K562 (cell line): Measurements from ENCODE around the gene ETV7. TPM values are rescaled to one million over a fixed set of nuclear protein-coding genes. Genes with fewer than 3 reads are reported as not detected.
A peak's percentile ranks its signal among the peaks of the same experiment; 100 is the strongest.

ENCODE experiments used
- ATAC-seq: fragments of 200-7000 bp; cut with Tn5 transposase; 3 replicates; pipeline ENCODE4 v1.9.1; 2020; ENCODE audit warnings: moderate library complexity
- BruUV-seq: library from RNA; stranded (reverse); fragments of 400-500 nt; replicated peaks from 2 replicates; lab custom pipeline; 2021; lab: Mats Ljungman, UMichigan
- CTCF ChIA-PET: fragments of 300-600 bp; formaldehyde crosslinking; extraction: SDS; loops from one replicate; lab custom pipeline; 2021; ENCODE audit warnings: low intra/inter-chr PET ratio; lab: Yijun Ruan, JAX
- POLR2A ChIA-PET: fragments of 300-600, 350-650 bp; sonication (Branson Sonifier 250); formaldehyde crosslinking; extraction: SDS; loops from one replicate; lab custom pipeline; 2021; ENCODE audit warnings: antibody characterized with exemption, inconsistent platforms; lab: Yijun Ruan, JAX
- DNase-seq, 4 experiments: peaks; one replicate each; pipeline versions ENCODE4 v3.0.0 to v3.0.0-alpha.2; 2011 to 2018; ENCODE audit warnings: low spot score in 3 of 4, mixed read lengths in 3 of 4; ENCODE audit errors: extremely low read depth in 1 of 4
- FAIRE-seq: peaks from 2 replicates; lab custom pipeline; 2011; peaks lifted over from hg19 to GRCh38; lab: Jason Lieb, UNC
- H2AFZ ChIP-seq: 2 replicates; pipeline ENCODE4 v1.6.0; 2011; ENCODE audit warnings: low read depth, low read length, control low read depth, inconsistent platforms
- H3K27ac ChIP-seq: fragments of 200-600 bp; 3 replicates; pipeline ENCODE4 v1.8.0; 2011; ENCODE audit warnings: low read depth, mild to moderate bottlenecking, control low read depth, inconsistent platforms, low read length, moderate library complexity, mixed read lengths; ENCODE audit errors: extremely low read depth
- H3K27me3 ChIP-seq, 2 experiments: fragments of 300-600 bp in 1 of 2; 2 replicates in 1 of 2; 3 replicates in 1 of 2; pipeline versions ENCODE4 v1.6.0 to v1.8.0; 2011; ENCODE audit warnings: inconsistent platforms in 2 of 2, low read length in 2 of 2, mild to moderate bottlenecking in 1 of 2, mixed read lengths in 1 of 2, moderate library complexity in 1 of 2; ENCODE audit not compliant: control insufficient read depth in 2 of 2, insufficient read depth in 2 of 2
- H3K36me3 ChIP-seq: fragments of 300-600 bp; 3 replicates; pipeline ENCODE4 v1.8.0; 2011; ENCODE audit warnings: mild to moderate bottlenecking, low read length, inconsistent platforms; ENCODE audit not compliant: control insufficient read depth, insufficient read depth
- H3K4me1 ChIP-seq, 2 experiments: fragments of 200-600 bp in 1 of 2; replicated peaks in 1 of 2; 2 replicates in 1 of 2; 3 replicates in 1 of 2; pipeline versions ENCODE4 v1.5.1 to v1.8.0; 2011; ENCODE audit warnings: inconsistent platforms in 2 of 2, low read length in 2 of 2, mild to moderate bottlenecking in 1 of 2, mixed read lengths in 1 of 2, moderate library complexity in 1 of 2; ENCODE audit not compliant: control insufficient read depth in 2 of 2, insufficient read depth in 2 of 2
- H3K4me2 ChIP-seq: 2 replicates; pipeline ENCODE4 v1.6.1; 2011; ENCODE audit warnings: low read length, control low read depth, inconsistent platforms, mixed read lengths; ENCODE audit not compliant: insufficient read depth
- H3K4me3 ChIP-seq: fragments of 200-600 bp; sonication (generic), shearing (Covaris generic); 2 replicates; pipeline ENCODE4 v1.5.1; 2016; ENCODE audit warnings: control low read depth, inconsistent platforms
- H3K79me2 ChIP-seq: fragments of 200-600 bp; 3 replicates; pipeline ENCODE4 v1.8.0; 2011; ENCODE audit warnings: low read length, inconsistent platforms; ENCODE audit not compliant: control insufficient read depth, insufficient read depth
- H3K9ac ChIP-seq, 2 experiments: 2 replicates each; pipeline versions ENCODE4 v1.6.0 to v1.6.1; 2011; ENCODE audit warnings: low read depth in 2 of 2, low read length in 2 of 2, control low read depth in 1 of 2, inconsistent platforms in 1 of 2, mild to moderate bottlenecking in 1 of 2, mixed read lengths in 1 of 2; ENCODE audit not compliant: insufficient read depth in 1 of 2
- H3K9me1 ChIP-seq: one replicate; pipeline ENCODE4 v1.6.0; 2011; ENCODE audit warnings: inconsistent platforms, mild to moderate bottlenecking, low read length, moderate library complexity; ENCODE audit not compliant: control insufficient read depth, insufficient read depth
- H3K9me3 ChIP-seq: replicated peaks from 2 replicates; pipeline ENCODE4 v1.5.1; 2011; ENCODE audit warnings: low read depth, low read length, inconsistent platforms; ENCODE audit not compliant: control insufficient read depth, insufficient read depth
- H4K20me1 ChIP-seq: replicated peaks from 2 replicates; pipeline ENCODE4 v1.6.1; 2011; ENCODE audit warnings: low read length, inconsistent platforms, mixed read lengths; ENCODE audit not compliant: control insufficient read depth, insufficient read depth
- BCOR ChIP-seq: fragments of 450-650 bp; IDR thresholded peaks from 2 replicates; pipeline ENCODE4 v1.6.1; 2016
- ZNF224 ChIP-seq: sonication (generic); formaldehyde crosslinking; IDR thresholded peaks from 2 replicates; pipeline ENCODE4 v1.8.0; 2022; ENCODE audit warnings: mild to moderate bottlenecking, missing genetic modification reagents
- whole genome bisulfite sequencing: fragments of 100-300 bp; shearing (Covaris generic); methylation state at CpG from one replicate; pipeline ENCODE4 v1.1.6; 2016; ENCODE audit warnings: low coverage, mixed read lengths; ENCODE audit not compliant: insufficient coverage; ENCODE audit errors: missing lambda C conversion rate; 5-methylcytosine and 5-hydroxymethylcytosine counted together
- in situ Hi-C: fragments of 300-500 bp; cut with MboI; formaldehyde crosslinking; loops from 4 replicates; pipeline ENCODE4 v1.15.0; 2018; ENCODE audit warnings: inconsistent platforms, mixed read lengths
- intact Hi-C: fragments of 100-400 bp; cut with micrococcal nuclease; formaldehyde crosslinking; loops from 2 replicates; pipeline ENCODE4 v1.14.2; 2022
- polyA plus RNA-seq, 8 experiments: library from polyadenylated mRNA; depleted of rRNA in 4 of 8; stranded (reverse) in 5 of 8; unstranded in 3 of 8; fragments of >200 nt; fragmentation: Nextera tagmentation in 2 of 8; fragmentation: Illumina TruSeq in 1 of 8; extraction: Ambion mirVana in 2 of 8; extraction: Trizol in 1 of 8; gene quantifications; 2 replicates each; pipeline versions ENCODE4 v1.2.1 to v1.2.3, GENCODE V29; 2011 to 2014; ENCODE audit warnings: inconsistent platforms in 1 of 8, missing spikeins in 1 of 8
- total RNA-seq, 7 experiments: library from RNA; depleted of rRNA in 6 of 7; stranded (reverse); fragments of >200 nt in 6 of 7; fragmentation: Illumina TruSeq in 2 of 7; extraction: Trizol in 2 of 7; gene quantifications; 2 replicates each; pipeline versions ENCODE4 v1.2.1 to v1.2.3, GENCODE V29; 2011 to 2021; ENCODE audit warnings: low replicate concordance in 1 of 7
- TF ChIP-seq, protein P1 (sequence below): sonication (generic); formaldehyde crosslinking; IDR thresholded peaks from 2 replicates; pipeline ENCODE4 v1.8.1; 2023; ENCODE audit warnings: mild to moderate bottlenecking, missing genetic modification reagents

The ETV7 gene
- total and polyA plus RNA-seq, 9 of the 15 experiments (the other 6 are each of a cell fraction or from before 2014, with no cell fraction given), result 0.07 to 0.22 (median 0.14) TPM; not detected in 3

DNA sequence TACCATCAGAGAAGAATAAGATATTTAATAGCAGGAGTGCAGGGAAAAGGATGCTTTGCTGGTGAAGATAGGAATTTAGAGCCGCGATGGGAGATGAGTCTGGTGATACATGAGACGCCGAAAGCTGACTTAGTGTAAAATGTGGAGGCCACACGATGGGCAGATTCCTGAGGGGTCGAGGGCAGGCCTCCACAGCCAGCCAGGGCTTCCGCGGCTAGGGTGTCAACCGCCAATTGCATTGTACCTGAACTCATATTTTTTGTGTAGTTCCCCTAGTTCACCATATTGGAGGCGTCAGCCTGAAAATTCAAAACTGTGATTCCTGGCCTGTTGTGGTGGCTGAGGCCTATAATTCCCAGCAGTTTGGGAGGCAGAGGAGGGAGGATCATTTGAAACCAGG is 8.5 kb downstream of the ETV7 start:
- CTCF ChIA-PET, result no interaction called here
- WGBS, result 24% methylated on average over 10 of the region's 10 CpGs

More for the DNA sequence above, 8.5 kb downstream of the ETV7 start:
- Histone ChIP-seq H3K9me1 (no peaks in the 10 kb centered on the region), H3K36me3 (no peaks in the 10 kb centered on the region), H3K4me3 (no peak overlapping the region), H3K4me1 (peaks cover 0 to 4% of the 10 kb centered on the region in 2 experiments; a peak in 2 of 5 replicates), H3K27me3 (peaks cover 48 to 75% of the 10 kb centered on the region in 2 experiments), H2AFZ (no peak overlapping the region), H4K20me1 (no peaks in the 10 kb centered on the region; the same call in 1 of the 2 replicates), H3K9me3 (no peaks in the 10 kb centered on the region), H3K9ac (no peak overlapping the region), H3K4me2 (no peak overlapping the region), H3K27ac (no peak overlapping the region), H3K79me2 (no peaks in the 10 kb centered on the region)
- TF ChIP-seq ZNF224 (CRISPR knock-in tag) (no peak), BCOR (no peak)
- TF ChIP-seq, protein P1, sequence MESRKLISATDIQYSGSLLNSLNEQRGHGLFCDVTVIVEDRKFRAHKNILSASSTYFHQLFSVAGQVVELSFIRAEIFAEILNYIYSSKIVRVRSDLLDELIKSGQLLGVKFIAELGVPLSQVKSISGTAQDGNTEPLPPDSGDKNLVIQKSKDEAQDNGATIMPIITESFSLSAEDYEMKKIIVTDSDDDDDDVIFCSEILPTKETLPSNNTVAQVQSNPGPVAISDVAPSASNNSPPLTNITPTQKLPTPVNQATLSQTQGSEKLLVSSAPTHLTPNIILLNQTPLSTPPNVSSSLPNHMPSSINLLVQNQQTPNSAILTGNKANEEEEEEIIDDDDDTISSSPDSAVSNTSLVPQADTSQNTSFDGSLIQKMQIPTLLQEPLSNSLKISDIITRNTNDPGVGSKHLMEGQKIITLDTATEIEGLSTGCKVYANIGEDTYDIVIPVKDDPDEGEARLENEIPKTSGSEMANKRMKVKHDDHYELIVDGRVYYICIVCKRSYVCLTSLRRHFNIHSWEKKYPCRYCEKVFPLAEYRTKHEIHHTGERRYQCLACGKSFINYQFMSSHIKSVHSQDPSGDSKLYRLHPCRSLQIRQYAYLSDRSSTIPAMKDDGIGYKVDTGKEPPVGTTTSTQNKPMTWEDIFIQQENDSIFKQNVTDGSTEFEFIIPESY (CRISPR knock-in tag), result peak; percentile 29; the same call in 1 of the 2 replicates
- FAIRE-seq (no peak), ATAC-seq (no peak), DNase-seq (no peak)
- POLR2A ChIA-PET, result interaction anchor here (0.6 kb wide), 1 partner anchor 283 kb away, joined by 4 read pairs; no protein-coding TSS in a partner anchor
- BruUV-seq, result no TSS peak
- in situ Hi-C loops, result no loop called here
- intact Hi-C loops, result no loop called here
